ENCODE measurements around the gene KIF12. TPM values are rescaled to one million over a fixed set of nuclear protein-coding genes. Genes with fewer than 3 reads are reported as not detected.

KIF12 gene
- total and polyA plus RNA-seq, 2 of the 13 experiments (the other 11 are each of a cell fraction or from before 2014, with no cell fraction given), result 1.8 to 12.5 TPM

- TF ChIP-seq ZNF280D (CRISPR knock-in tag; IDR thresholded peaks at IDR 0.05) (peak; percentile 73; the same call in 1 of the 2 replicates), ATF2 (CRISPR knock-in tag; IDR thresholded peaks at IDR 0.05) (0 out of 2 replicates have a peak, but pooled peaks have one; percentile 49), LCORL (IDR thresholded peaks at IDR 0.05) (peak; percentile 73), LCORL (CRISPR knock-in tag; IDR thresholded peaks at IDR 0.05) (peak; percentile 85), ZNF44 (CRISPR knock-in tag; IDR thresholded peaks at IDR 0.05) (no peak), ZNF549 (CRISPR knock-in tag; IDR thresholded peaks at IDR 0.05) (no peak), DMAP1 (CRISPR knock-in tag; IDR thresholded peaks at IDR 0.05) (peak; percentile 80), MTERF4 (CRISPR knock-in tag; IDR thresholded peaks at IDR 0.05) (no peak), NAIF1 (CRISPR knock-in tag; IDR thresholded peaks at IDR 0.05; ENCODE audit: borderline replicate concordance) (no peak), ZNF772 (CRISPR knock-in tag; IDR thresholded peaks at IDR 0.05) (peak; percentile 52; the same call in 1 of the 2 replicates), ISX (CRISPR knock-in tag; conservative IDR thresholded peaks at IDR 0.05) (no peak), GATAD1 (CRISPR knock-in tag; IDR thresholded peaks at IDR 0.05) (peak; percentile 65), ZNF781 (CRISPR knock-in tag; IDR thresholded peaks at IDR 0.05; ENCODE audit: borderline replicate concordance, not compliant biosample characterization) (peak; percentile 69), ZBTB34 (CRISPR knock-in tag; IDR thresholded peaks at IDR 0.05) (peak; percentile 78; the same call in 1 of the 2 replicates), RNF2 (conservative IDR thresholded peaks at IDR 0.05; ENCODE audit: low read depth) (no peak), ZNF879 (CRISPR knock-in tag; IDR thresholded peaks at IDR 0.05) (no peak), HMGXB4 (CRISPR knock-in tag; IDR thresholded peaks at IDR 0.05; ENCODE audit: borderline replicate concordance in 1 of 2, low read depth in 1 of 2) (0 out of 4 replicates have a peak, but pooled peaks of 1 of the 2 experiments have one; percentile 8), GLI4 (CRISPR knock-in tag; IDR thresholded peaks at IDR 0.05; ENCODE audit: borderline replicate concordance) (no peak), HNF4G (IDR thresholded peaks at IDR 0.05; ENCODE audit: borderline replicate concordance, low read depth, low read length) (peak; percentile 60; the same call in 1 of the 2 replicates), HNF4G (CRISPR knock-in tag; IDR thresholded peaks at IDR 0.05; ENCODE audit: borderline replicate concordance, low read depth) (no peak)
These were observed 19.1 kb upstream of the KIF12 start (continued) for GRCh38 chr9:114117996-114118830.
